ENCODE results near the gene ERN1. TPM values are rescaled to one million over a fixed set of nuclear protein-coding genes. Genes with fewer than 3 reads are reported as not detected.

ERN1 gene
- total and polyA plus RNA-seq, 2 donors (not counting 3 experiments of a cell fraction or from before 2014, with no cell fraction given) = 9.1 to 21.5 TPM

DNA sequence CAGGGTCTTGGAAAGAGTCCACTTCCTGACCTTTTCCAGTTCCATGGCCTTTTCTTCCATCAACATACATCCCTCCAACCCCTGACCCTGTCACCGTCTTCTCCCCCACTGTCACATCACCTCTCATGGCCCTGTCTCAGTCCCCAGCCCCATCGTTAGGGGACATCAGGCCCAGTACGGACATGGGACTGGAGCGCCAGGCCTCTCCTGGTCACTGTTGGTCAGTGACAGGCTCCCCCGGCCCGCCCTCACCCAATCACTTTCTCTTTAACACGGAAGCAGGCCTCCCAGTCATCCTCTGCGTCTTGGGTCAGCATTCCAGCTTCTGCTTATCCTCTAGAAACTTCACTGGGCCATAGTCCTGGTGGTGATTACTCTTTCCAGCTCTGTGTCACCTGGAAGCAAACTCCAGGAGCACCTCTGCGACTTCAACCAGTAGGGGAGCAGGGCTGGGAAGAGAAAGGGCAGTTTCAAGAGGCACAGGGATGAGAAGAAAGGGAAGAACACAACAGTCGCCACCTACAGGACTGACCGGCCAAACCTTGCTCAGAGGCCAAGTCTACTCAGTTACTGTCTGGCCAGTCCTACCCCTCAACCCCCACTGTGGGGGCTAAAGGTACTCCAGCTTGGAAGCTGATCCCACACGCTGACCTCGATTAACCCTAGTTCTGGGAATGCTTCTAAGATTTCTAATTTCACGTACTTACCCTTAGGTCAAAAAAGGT lies 93.6 kb downstream of the ERN1 start:
- no peaks in the 10 kb centered on the region for H3K79me2 ChIP-seq (ENCODE audit: control insufficient read depth, insufficient read depth, low read length)
- POLR2A ChIA-PET = no interaction called here
- no peaks in the 10 kb centered on the region for H3K4me1 ChIP-seq (ENCODE audit: control insufficient read depth, extremely low read depth, insufficient read depth, low read length)
- no peak overlapping the region for H2AFZ ChIP-seq (ENCODE audit: low read depth, low read length)
- no peaks in the 10 kb centered on the region for H4K20me1 ChIP-seq (replicated peaks; ENCODE audit: control insufficient read depth, extremely low read depth, insufficient read depth, low read length)
- TF ChIP-seq POLR2A (IDR thresholded peaks at IDR 0.05; ENCODE audit: low read depth, low read length) = no peak
- H3K9ac ChIP-seq (replicated peaks; ENCODE audit: extremely low read depth, insufficient read depth, low read length) = no peak overlapping the region
- intact Hi-C loops (cut with micrococcal nuclease) = no loop called here
- CTCF ChIA-PET = interaction anchor here (1.1 to 2.7 kb wide), 5 partner anchors 10 to 246 kb away, joined by 3 to 20 read pairs (median 4); no protein-coding TSS in a partner anchor
- H3K36me3 ChIP-seq (ENCODE audit: control insufficient read depth in 2 of 2, extremely low read depth in 1 of 2, insufficient read depth in 2 of 2, low read length in 2 of 2) = peaks cover 0 to 3% of the 10 kb centered on the region in 2 experiments
- no peaks in the 10 kb centered on the region for H3K9me3 ChIP-seq (replicated peaks; ENCODE audit: control insufficient read depth, insufficient read depth, low read length)
- H3K27ac ChIP-seq (ENCODE audit: insufficient read depth, low read depth, low read length) = no peak overlapping the region
- no peak overlapping the region for H3K4me2 ChIP-seq (ENCODE audit: insufficient read depth, low read length)
- DNase-seq (ENCODE audit: low read depth, low spot score) = no peak
- no TSS peak for BruUV-seq (replicated peaks)
- no peak for FAIRE-seq
- dilution Hi-C loops (cut with MboI; ENCODE audit: extremely low pct_ligation_motif_present, low sequenced_read_pairs) = loop anchor here (25.0 kb wide), 1 partner anchor 101 kb away; the partner anchor contains the start of gene ERN1
- no peaks in the 10 kb centered on the region for H3K27me3 ChIP-seq (ENCODE audit: control insufficient read depth in 2 of 2, insufficient read depth in 2 of 2, low read length in 2 of 2)
- no peaks in the 10 kb centered on the region for H3K9me1 ChIP-seq (replicated peaks; ENCODE audit: control insufficient read depth, extremely low read depth, insufficient read depth, low read length)
- H3K4me3 ChIP-seq (replicated peaks in 1 of 3; ENCODE audit: insufficient read depth in 1 of 3, low read depth in 1 of 3, low read length in 3 of 3) = no peak overlapping the region

DNA sequence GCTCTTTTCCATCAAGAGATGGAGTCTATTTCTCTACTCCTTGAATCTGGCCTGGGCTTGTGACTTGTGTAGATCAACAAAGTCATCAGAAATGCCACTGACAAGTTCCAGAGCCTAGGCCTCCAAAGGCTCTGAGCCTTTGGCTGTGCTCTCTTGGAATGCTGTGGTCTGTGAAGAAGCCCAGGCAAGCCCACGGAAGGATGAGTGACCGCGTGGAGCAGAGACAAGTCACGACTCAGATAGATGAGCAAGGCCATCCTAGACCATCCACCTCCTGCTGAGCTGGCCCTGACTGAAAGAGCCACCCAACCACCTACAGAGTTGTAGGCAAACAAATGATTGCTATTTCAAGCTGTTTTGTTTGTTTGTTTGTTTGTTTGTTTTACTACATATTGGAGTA lies 97.9 kb downstream of the ERN1 start:
- H3K79me2 ChIP-seq (ENCODE audit: control insufficient read depth, insufficient read depth, low read length) = no peaks in the 10 kb centered on the region
- no peak overlapping the region for H3K4me3 ChIP-seq (replicated peaks in 1 of 3; ENCODE audit: insufficient read depth in 1 of 3, low read depth in 1 of 3, low read length in 3 of 3)
- CTCF ChIA-PET = interaction anchor here (15.1 kb wide), 1 partner anchor 100 kb away, joined by 802 read pairs; the partner anchor contains the start of gene ERN1
- dilution Hi-C loops (cut with MboI; ENCODE audit: extremely low pct_ligation_motif_present, low sequenced_read_pairs) = loop anchor here (25.0 kb wide), 1 partner anchor 105 kb away; the partner anchor contains the start of gene ERN1
- no peaks in the 10 kb centered on the region for H3K36me3 ChIP-seq (ENCODE audit: control insufficient read depth in 2 of 2, extremely low read depth in 1 of 2, insufficient read depth in 2 of 2, low read length in 2 of 2)
- no peak for DNase-seq (ENCODE audit: low read depth, low spot score)
- no peaks in the 10 kb centered on the region for H3K9me3 ChIP-seq (replicated peaks; ENCODE audit: control insufficient read depth, insufficient read depth, low read length)
- intact Hi-C loops (cut with micrococcal nuclease) = no loop called here
- H3K27me3 ChIP-seq (ENCODE audit: control insufficient read depth in 2 of 2, insufficient read depth in 2 of 2, low read length in 2 of 2) = no peaks in the 10 kb centered on the region
- TF ChIP-seq GATA2 (IDR thresholded peaks at IDR 0.05; ENCODE audit: insufficient read depth, insufficient read length, low read depth, low read length) (no peak), MYC (IDR thresholded peaks at IDR 0.05; ENCODE audit: low read depth, low read length) (no peak), JUN (IDR thresholded peaks at IDR 0.05; ENCODE audit: borderline replicate concordance, insufficient read depth, insufficient read length, low read depth) (no peak), FOS (IDR thresholded peaks at IDR 0.05; ENCODE audit: borderline replicate concordance, insufficient read depth, low read length) (no peak), EZH2 (IDR thresholded peaks at IDR 0.05; ENCODE audit: borderline replicate concordance, low read depth, low read length, severe bottlenecking) (no peak), POLR2A (IDR thresholded peaks at IDR 0.05; ENCODE audit: low read depth, low read length) (no peak), POLR2AphosphoS5 (IDR thresholded peaks at IDR 0.05; ENCODE audit: insufficient read depth, low read depth, low read length) (no peak)
- TF ChIP-seq, protein P1, sequence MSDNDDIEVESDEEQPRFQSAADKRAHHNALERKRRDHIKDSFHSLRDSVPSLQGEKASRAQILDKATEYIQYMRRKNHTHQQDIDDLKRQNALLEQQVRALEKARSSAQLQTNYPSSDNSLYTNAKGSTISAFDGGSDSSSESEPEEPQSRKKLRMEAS (IDR thresholded peaks at IDR 0.05; ENCODE audit: insufficient read depth, insufficient read length) = no peak
- TF ChIP-seq, protein P2, sequence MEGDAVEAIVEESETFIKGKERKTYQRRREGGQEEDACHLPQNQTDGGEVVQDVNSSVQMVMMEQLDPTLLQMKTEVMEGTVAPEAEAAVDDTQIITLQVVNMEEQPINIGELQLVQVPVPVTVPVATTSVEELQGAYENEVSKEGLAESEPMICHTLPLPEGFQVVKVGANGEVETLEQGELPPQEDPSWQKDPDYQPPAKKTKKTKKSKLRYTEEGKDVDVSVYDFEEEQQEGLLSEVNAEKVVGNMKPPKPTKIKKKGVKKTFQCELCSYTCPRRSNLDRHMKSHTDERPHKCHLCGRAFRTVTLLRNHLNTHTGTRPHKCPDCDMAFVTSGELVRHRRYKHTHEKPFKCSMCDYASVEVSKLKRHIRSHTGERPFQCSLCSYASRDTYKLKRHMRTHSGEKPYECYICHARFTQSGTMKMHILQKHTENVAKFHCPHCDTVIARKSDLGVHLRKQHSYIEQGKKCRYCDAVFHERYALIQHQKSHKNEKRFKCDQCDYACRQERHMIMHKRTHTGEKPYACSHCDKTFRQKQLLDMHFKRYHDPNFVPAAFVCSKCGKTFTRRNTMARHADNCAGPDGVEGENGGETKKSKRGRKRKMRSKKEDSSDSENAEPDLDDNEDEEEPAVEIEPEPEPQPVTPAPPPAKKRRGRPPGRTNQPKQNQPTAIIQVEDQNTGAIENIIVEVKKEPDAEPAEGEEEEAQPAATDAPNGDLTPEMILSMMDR (IDR thresholded peaks at IDR 0.05; ENCODE audit: extremely low read depth in 1 of 2, insufficient read depth in 1 of 2, low read depth in 1 of 2, low read length in 2 of 2) = no peak
- POLR2A ChIA-PET = no interaction called here
- no peak overlapping the region for H3K9ac ChIP-seq (replicated peaks; ENCODE audit: extremely low read depth, insufficient read depth, low read length)
- BruUV-seq (replicated peaks) = no TSS peak
- no peaks in the 10 kb centered on the region for H4K20me1 ChIP-seq (replicated peaks; ENCODE audit: control insufficient read depth, extremely low read depth, insufficient read depth, low read length)
- H3K4me1 ChIP-seq (ENCODE audit: control insufficient read depth, extremely low read depth, insufficient read depth, low read length) = no peaks in the 10 kb centered on the region
- no peaks in the 10 kb centered on the region for H3K9me1 ChIP-seq (replicated peaks; ENCODE audit: control insufficient read depth, extremely low read depth, insufficient read depth, low read length)
- H2AFZ ChIP-seq (ENCODE audit: low read depth, low read length) = no peak overlapping the region
- FAIRE-seq = no peak
- no peak overlapping the region for H3K27ac ChIP-seq (ENCODE audit: insufficient read depth, low read depth, low read length)
- no peak overlapping the region for H3K4me2 ChIP-seq (ENCODE audit: insufficient read depth, low read length)
